Breast epithelium (tissue), 3 donors: Measurements from ENCODE around the gene MR1.

Source experiments
- POLR2A ChIP-seq: fragments of 450-650 bp; IDR thresholded peaks from one replicate; pipeline ENCODE4 v1.6.1; 2016; ENCODE audit warnings: antibody characterized with exemption, mild to moderate bottlenecking, moderate library complexity
- POLR2AphosphoS5 ChIP-seq, 3 donors: sonication (generic); formaldehyde crosslinking; IDR thresholded peaks; one replicate each; pipeline ENCODE4 v1.6.1; 2017; ENCODE audit warnings: antibody characterized with exemption in 3 of 3
- TF ChIP-seq, protein P1 (sequence below), 3 donors: fragments of 450-650 bp; IDR thresholded peaks; one replicate each; pipeline ENCODE4 v1.5.1; 2016 to 2017; ENCODE audit warnings: antibody characterized with exemption in 3 of 3, mild to moderate bottlenecking in 3 of 3, moderate library complexity in 3 of 3

DNA sequence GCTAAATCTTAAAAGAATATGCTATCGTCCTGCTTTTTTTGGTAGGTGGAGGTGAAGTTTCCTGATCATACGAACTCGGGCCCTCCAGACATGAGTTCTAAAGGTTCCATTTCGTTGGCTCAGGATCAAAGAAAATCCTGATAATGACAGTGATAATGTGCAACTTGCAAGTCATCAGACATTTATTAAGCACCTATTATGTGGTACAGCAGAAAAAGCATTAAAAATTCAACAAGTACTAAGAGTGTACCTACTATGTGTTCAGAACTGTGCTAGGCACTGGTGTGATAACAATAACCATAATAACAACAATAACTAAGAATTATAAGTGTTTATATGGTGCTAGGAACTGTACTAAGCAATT lies 50.8 kb downstream of the MR1 start:
- TF ChIP-seq, protein P1, sequence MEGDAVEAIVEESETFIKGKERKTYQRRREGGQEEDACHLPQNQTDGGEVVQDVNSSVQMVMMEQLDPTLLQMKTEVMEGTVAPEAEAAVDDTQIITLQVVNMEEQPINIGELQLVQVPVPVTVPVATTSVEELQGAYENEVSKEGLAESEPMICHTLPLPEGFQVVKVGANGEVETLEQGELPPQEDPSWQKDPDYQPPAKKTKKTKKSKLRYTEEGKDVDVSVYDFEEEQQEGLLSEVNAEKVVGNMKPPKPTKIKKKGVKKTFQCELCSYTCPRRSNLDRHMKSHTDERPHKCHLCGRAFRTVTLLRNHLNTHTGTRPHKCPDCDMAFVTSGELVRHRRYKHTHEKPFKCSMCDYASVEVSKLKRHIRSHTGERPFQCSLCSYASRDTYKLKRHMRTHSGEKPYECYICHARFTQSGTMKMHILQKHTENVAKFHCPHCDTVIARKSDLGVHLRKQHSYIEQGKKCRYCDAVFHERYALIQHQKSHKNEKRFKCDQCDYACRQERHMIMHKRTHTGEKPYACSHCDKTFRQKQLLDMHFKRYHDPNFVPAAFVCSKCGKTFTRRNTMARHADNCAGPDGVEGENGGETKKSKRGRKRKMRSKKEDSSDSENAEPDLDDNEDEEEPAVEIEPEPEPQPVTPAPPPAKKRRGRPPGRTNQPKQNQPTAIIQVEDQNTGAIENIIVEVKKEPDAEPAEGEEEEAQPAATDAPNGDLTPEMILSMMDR (IDR thresholded peaks at IDR 0.05) = peak in 1 of 3 donors; percentile 5
- no peak for TF ChIP-seq POLR2A
- no peak for TF ChIP-seq POLR2AphosphoS5 (IDR thresholded peaks at IDR 0.05)
